Breast epithelium (tissue), 3 donors: ENCODE measurements around the gene PGAM4.

ENCODE experiments used
- POLR2A ChIP-seq: fragments of 450-650 bp; IDR thresholded peaks from one replicate; pipeline ENCODE4 v1.6.1; 2016; ENCODE audit warnings: antibody characterized with exemption, mild to moderate bottlenecking, moderate library complexity
- TF ChIP-seq, protein P1 (sequence below), 3 donors: fragments of 450-650 bp; IDR thresholded peaks; one replicate each; pipeline ENCODE4 v1.5.1; 2016 to 2017; ENCODE audit warnings: antibody characterized with exemption in 3 of 3, mild to moderate bottlenecking in 3 of 3, moderate library complexity in 3 of 3

DNA sequence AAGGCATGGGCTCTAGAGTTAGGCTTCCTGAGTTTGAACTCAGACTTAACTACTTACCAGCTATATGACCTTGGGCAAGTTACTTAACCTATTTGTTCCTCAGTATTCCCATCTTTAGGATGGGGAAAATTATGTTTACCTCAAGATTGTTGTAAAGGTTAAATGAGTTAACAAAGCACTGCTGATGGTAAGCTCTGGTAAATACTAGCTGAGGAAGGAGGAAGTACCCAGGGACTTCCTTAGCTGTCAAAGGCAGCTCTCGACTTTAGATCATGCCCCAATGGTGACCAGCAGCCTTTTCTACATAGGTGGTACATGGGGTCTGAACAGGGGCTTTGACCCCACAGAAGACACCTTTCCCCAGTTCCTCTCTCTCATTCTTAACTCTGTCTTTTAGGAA, 38.9 kb downstream of the PGAM4 start:
- TF ChIP-seq POLR2A: no peak
- TF ChIP-seq, protein P1, sequence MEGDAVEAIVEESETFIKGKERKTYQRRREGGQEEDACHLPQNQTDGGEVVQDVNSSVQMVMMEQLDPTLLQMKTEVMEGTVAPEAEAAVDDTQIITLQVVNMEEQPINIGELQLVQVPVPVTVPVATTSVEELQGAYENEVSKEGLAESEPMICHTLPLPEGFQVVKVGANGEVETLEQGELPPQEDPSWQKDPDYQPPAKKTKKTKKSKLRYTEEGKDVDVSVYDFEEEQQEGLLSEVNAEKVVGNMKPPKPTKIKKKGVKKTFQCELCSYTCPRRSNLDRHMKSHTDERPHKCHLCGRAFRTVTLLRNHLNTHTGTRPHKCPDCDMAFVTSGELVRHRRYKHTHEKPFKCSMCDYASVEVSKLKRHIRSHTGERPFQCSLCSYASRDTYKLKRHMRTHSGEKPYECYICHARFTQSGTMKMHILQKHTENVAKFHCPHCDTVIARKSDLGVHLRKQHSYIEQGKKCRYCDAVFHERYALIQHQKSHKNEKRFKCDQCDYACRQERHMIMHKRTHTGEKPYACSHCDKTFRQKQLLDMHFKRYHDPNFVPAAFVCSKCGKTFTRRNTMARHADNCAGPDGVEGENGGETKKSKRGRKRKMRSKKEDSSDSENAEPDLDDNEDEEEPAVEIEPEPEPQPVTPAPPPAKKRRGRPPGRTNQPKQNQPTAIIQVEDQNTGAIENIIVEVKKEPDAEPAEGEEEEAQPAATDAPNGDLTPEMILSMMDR (IDR thresholded peaks at IDR 0.05): no peak
